OCI-LY7 (cell line): ENCODE results near the gene PPP3CA. TPM values are rescaled to one million over a fixed set of nuclear protein-coding genes. Genes with fewer than 3 reads are reported as not detected.

Source experiments
- BruUV-seq: library from RNA; stranded (reverse); fragments of 400-500 nt; replicated peaks from 2 replicates; lab custom pipeline; 2021; lab: Mats Ljungman, UMichigan
- CTCF ChIA-PET: fragments of 300-600 bp; sonication (Branson Sonifier 250); formaldehyde crosslinking; loops from one replicate; lab custom pipeline; 2022; ENCODE audit warnings: antibody characterized with exemption; ENCODE audit not compliant: unreplicated experiment; lab: Charles Lee
- POLR2A ChIA-PET: fragments of 300-600 bp; sonication (Branson Sonifier 250); formaldehyde crosslinking; loops from one replicate; lab custom pipeline; 2022; ENCODE audit warnings: antibody characterized with exemption; lab: Charles Lee
- DNase-seq: peaks from one replicate; pipeline ENCODE4 v3.0.0-alpha.2; 2015; ENCODE audit warnings: low spot score
- H2AFZ ChIP-seq: fragments of 200-600 bp; sonication (generic), shearing (Covaris generic); 2 replicates; pipeline ENCODE4 v1.6.1; 2014; ENCODE audit warnings: mild to moderate bottlenecking, antibody characterized with exemption, low read length, moderate library complexity
- H3K27ac ChIP-seq: fragments of 200-600 bp; sonication (generic); 2 replicates; pipeline ENCODE4 v1.5.1; 2014; ENCODE audit warnings: mixed run types, low read depth, mild to moderate bottlenecking, moderate library complexity, low read length, inconsistent platforms; ENCODE audit not compliant: poor library complexity, severe bottlenecking
- H3K36me3 ChIP-seq: fragments of 200-600 bp; sonication (generic); 2 replicates; pipeline ENCODE4 v1.6.1; 2014; ENCODE audit warnings: mild to moderate bottlenecking, antibody characterized with exemption, low read length, moderate library complexity, mixed read lengths; ENCODE audit not compliant: insufficient read depth
- H3K4me1 ChIP-seq: fragments of 200-600 bp; sonication (generic); 2 replicates; pipeline ENCODE4 v1.5.1; 2014; ENCODE audit warnings: mild to moderate bottlenecking, low read length; ENCODE audit not compliant: insufficient read depth, poor library complexity, severe bottlenecking
- H3K4me2 ChIP-seq: fragments of 200-600 bp; sonication (generic); 2 replicates; pipeline ENCODE4 v1.6.1; 2014; ENCODE audit warnings: mild to moderate bottlenecking, low read length
- H3K4me3 ChIP-seq: fragments of 200-600 bp; sonication (generic); 2 replicates; pipeline ENCODE4 v1.5.1; 2014; ENCODE audit warnings: mild to moderate bottlenecking, low read depth, low read length; ENCODE audit not compliant: poor library complexity, severe bottlenecking
- H3K79me2 ChIP-seq: fragments of 200-600 bp; sonication (generic); 2 replicates; pipeline ENCODE4 v1.6.1; 2016; ENCODE audit warnings: low read depth, mild to moderate bottlenecking, low read length, moderate library complexity, mixed read lengths; ENCODE audit not compliant: insufficient read depth
- H3K9me2 ChIP-seq: fragments of 200-600 bp; sonication (generic); 2 replicates; pipeline ENCODE4 v1.6.1; 2016; ENCODE audit warnings: mild to moderate bottlenecking, low read length, mixed read lengths; ENCODE audit not compliant: insufficient read depth
- H3K9me3 ChIP-seq: fragments of 200-600 bp; sonication (generic); 2 replicates; pipeline ENCODE4 v1.6.1; 2014; ENCODE audit warnings: mild to moderate bottlenecking, mixed run types, low read length, mixed read lengths
- H4K20me1 ChIP-seq: fragments of 200-600 bp; sonication (generic); 2 replicates; pipeline ENCODE4 v1.6.1; 2014; ENCODE audit warnings: mild to moderate bottlenecking, antibody characterized with exemption, low read length, moderate library complexity, mixed read lengths; ENCODE audit not compliant: insufficient read depth
- CTCF ChIP-seq: fragments of 200-600 bp; sonication (generic); conservative IDR thresholded peaks from 2 replicates; pipeline ENCODE4 v1.5.1; 2014; ENCODE audit warnings: mild to moderate bottlenecking, antibody characterized with exemption, low read length, moderate library complexity, mixed read lengths
- EZH2phosphoT487 ChIP-seq: fragments of 200-600 bp; sonication (generic); IDR thresholded peaks from 2 replicates; pipeline ENCODE4 v1.6.1; 2018; ENCODE audit warnings: low read depth, borderline replicate concordance, mild to moderate bottlenecking, mixed run types, antibody characterized with exemption, low read length, moderate library complexity, mixed read lengths
- intact Hi-C: fragments of 100-400 bp; cut with micrococcal nuclease; formaldehyde crosslinking; loops from one replicate; pipeline ENCODE4 v1.10.0; 2022; ENCODE audit not compliant: unreplicated experiment
- total RNA-seq, 2 experiments: library from RNA; depleted of rRNA in 1 of 2; stranded (reverse); fragments of >200 nt in 1 of 2; shearing (Covaris generic) in 1 of 2; gene quantifications; 2 replicates each; pipeline ENCODE4 v1.2.3, GENCODE V29; 2014 to 2022

PPP3CA gene
- total RNA-seq, 2 experiments from 2014 or later: 9.2 to 13.6 TPM

- no peak overlapping the region for H3K4me2 ChIP-seq
- CTCF ChIA-PET: no interaction called here
- POLR2A ChIA-PET: interaction anchor here (0.6 to 0.7 kb wide), 2 partner anchors 40 to 121 kb away, joined by 3 to 11 read pairs; no protein-coding TSS in a partner anchor
- TF ChIP-seq CTCF: no peak
- H2AFZ ChIP-seq: no peak overlapping the region
- H3K9me3 ChIP-seq: no peaks in the 10 kb centered on the region
- no peaks in the 10 kb centered on the region for H4K20me1 ChIP-seq
- DNase-seq: no peak
- no peaks in the 10 kb centered on the region for H3K79me2 ChIP-seq
- no peaks in the 10 kb centered on the region for H3K9me2 ChIP-seq
- no peak overlapping the region for H3K27ac ChIP-seq
- intact Hi-C loops: no loop called here
- no peak overlapping the region for H3K4me3 ChIP-seq
- BruUV-seq: no TSS peak
- H3K4me1 ChIP-seq: no peaks in the 10 kb centered on the region
- H3K36me3 ChIP-seq: no peaks in the 10 kb centered on the region
Observed at GRCh38 chr4:101288365-101289145, 58.8 kb downstream of the PPP3CA start.

- Histone ChIP-seq H3K9me2 (no peaks in the 10 kb centered on the region), H3K9me3 (no peaks in the 10 kb centered on the region), H4K20me1 (no peaks in the 10 kb centered on the region), H3K36me3 (no peaks in the 10 kb centered on the region), H3K4me1 (no peaks in the 10 kb centered on the region), H3K79me2 (no peaks in the 10 kb centered on the region), H3K4me2 (no peak overlapping the region), H2AFZ (no peak overlapping the region), H3K27ac (no peak overlapping the region), H3K4me3 (no peak overlapping the region)
- TF ChIP-seq CTCF (no peak), EZH2phosphoT487 (no peak)
- intact Hi-C loops: no loop called here
- no peak for DNase-seq
- ChIA-PET CTCF (no interaction called here), POLR2A (interaction anchor here (0.6 to 0.7 kb wide), 3 partner anchors 22 to 1173 kb away, joined by 4 to 6 read pairs (median 4); no protein-coding TSS in a partner anchor)
- no TSS peak for BruUV-seq
Observed at GRCh38 chr4:101287324-101287723, 60.0 kb downstream of the PPP3CA start.

GRCh38 chr4:101286663-101287062 is 60.7 kb downstream of the PPP3CA start:
- intact Hi-C loops: no loop called here
- Histone ChIP-seq H2AFZ (no peak overlapping the region), H3K36me3 (no peaks in the 10 kb centered on the region), H3K79me2 (no peaks in the 10 kb centered on the region), H3K4me1 (no peaks in the 10 kb centered on the region), H3K4me2 (no peak overlapping the region), H3K9me3 (no peaks in the 10 kb centered on the region), H3K27ac (no peak overlapping the region), H3K9me2 (no peaks in the 10 kb centered on the region), H4K20me1 (no peaks in the 10 kb centered on the region), H3K4me3 (no peak overlapping the region)
- ChIA-PET CTCF (no interaction called here), POLR2A (interaction anchor here (0.6 to 0.7 kb wide), 3 partner anchors 203 to 1172 kb away, joined by 4 to 6 read pairs (median 6); no protein-coding TSS in a partner anchor)
- DNase-seq: no peak
- TF ChIP-seq CTCF: no peak
- no peak for TF ChIP-seq EZH2phosphoT487
- BruUV-seq: no TSS peak
